Large intestine (tissue), 3 donors: Measurements from ENCODE around the gene CAMK2N1. TPM values are rescaled to one million over a fixed set of nuclear protein-coding genes. Genes with fewer than 3 reads are reported as not detected.

Experiments
- DNase-seq, 2 donors: peaks; one replicate each; pipeline versions ENCODE4 v3.0.0 to v3.0.0-alpha.2; 2013
- H3K27ac ChIP-seq: one replicate; pipeline ENCODE4 v1.5.1; 2013; ENCODE audit warnings: low read length
- H3K27me3 ChIP-seq: 2 replicates; pipeline ENCODE4 v1.6.1; 2013; ENCODE audit warnings: low read length; ENCODE audit not compliant: control insufficient read depth, insufficient read depth
- H3K36me3 ChIP-seq: 2 replicates; pipeline ENCODE4 v1.6.1; 2013; ENCODE audit warnings: low read length; ENCODE audit not compliant: control insufficient read depth, insufficient read depth
- H3K4me1 ChIP-seq: one replicate; pipeline ENCODE4 v1.6.1; 2013; ENCODE audit warnings: low read length; ENCODE audit not compliant: control insufficient read depth, insufficient read depth
- H3K4me3 ChIP-seq: one replicate; pipeline ENCODE4 v1.5.1; 2013; ENCODE audit warnings: low read length
- H3K9me3 ChIP-seq: one replicate; pipeline ENCODE4 v1.6.1; 2013; ENCODE audit warnings: mild to moderate bottlenecking, low read depth, low read length, moderate library complexity; ENCODE audit not compliant: control insufficient read depth
- WGBS: methylation state at CpG from one replicate; pipeline ENCODE4 v1.1.5; 2013; ENCODE audit warnings: low lambda C conversion rate; ENCODE audit not compliant: insufficient coverage; 5-methylcytosine and 5-hydroxymethylcytosine counted together
- polyA plus RNA-seq: library from polyadenylated mRNA; unstranded; fragments of 120-200 nt; gene quantifications from one replicate; pipeline ENCODE4 v1.2.1, GENCODE V29; 2013

CAMK2N1 gene
- polyA plus RNA-seq, 1 donor: 194 TPM

DNA sequence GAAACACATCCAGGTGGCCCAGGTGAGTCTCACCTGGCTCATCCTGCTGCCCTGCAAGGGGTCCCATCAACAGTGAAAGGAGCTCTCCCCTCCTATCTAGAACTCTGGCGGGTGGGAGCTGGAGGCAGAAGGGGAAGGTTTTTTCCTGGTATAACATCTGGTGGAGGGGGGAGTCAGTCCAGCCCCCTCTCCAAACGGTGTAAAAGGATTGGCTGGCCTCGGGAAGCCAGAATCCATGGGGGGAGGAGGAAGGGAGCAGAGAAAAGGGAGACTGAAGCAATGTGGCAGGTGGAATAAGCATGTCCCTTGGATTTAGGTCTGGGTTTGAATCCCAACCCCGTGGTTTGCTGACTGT lies 1.2 kb upstream of the CAMK2N1 start:
- no CpG with 5 or more reads among the region's 4 CpGs for WGBS
- H3K4me1 ChIP-seq: peaks cover 25% of the 10 kb centered on the region

DNA sequence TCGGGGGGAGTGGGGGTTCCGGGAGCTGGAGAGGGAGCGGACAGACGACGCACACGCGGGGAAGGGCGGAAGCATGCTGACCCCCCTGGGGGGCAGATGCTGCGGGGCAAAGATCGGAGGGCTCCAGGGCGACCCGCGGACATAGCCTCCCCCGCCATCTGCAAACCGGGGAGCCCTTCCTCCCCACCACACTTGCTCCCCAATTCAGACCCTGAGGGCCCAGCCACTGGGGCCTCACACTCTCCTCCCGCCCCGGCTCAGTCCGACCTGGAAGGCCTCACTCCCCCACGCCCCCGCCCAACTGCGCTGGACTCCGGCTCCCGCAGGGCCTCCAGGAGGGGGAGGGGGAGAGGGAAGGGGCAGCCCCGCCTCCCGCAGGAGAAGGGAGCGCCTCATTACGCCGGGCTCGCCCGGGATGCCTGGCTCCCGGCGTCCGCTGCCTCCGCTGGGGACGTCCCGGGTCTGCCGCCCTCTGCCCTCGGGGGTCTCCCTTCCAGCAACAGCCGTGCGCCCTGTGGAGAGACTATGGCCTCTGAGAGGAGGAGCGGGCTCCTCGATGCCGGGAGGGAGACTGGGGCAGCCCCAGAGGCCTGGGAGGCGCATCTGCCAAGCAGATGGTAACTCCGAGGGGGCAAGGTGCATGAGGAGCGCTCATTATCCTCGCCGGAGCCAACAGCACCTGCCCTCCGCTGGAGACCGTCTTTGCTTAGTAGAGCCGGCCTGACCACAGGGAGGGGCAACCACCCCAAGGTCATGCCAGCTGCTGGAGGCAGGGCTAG lies 636 bp upstream of the CAMK2N1 start:
- Histone ChIP-seq H3K36me3 (peaks cover 2% of the 10 kb centered on the region), H3K27me3 (no peaks in the 10 kb centered on the region), H3K9me3 (no peaks in the 10 kb centered on the region), H3K4me3 (peak overlapping the region; percentile 68), H3K27ac (peak overlapping the region; percentile 98), H3K4me1 (peaks cover 31% of the 10 kb centered on the region)
- DNase-seq: peak; percentile 92 to 98
- WGBS: no CpG with 5 or more reads among the region's 51 CpGs

More for the DNA sequence above, 1.2 kb upstream of the CAMK2N1 start:
- Histone ChIP-seq H3K27ac (peak overlapping the region; percentile 98), H3K4me3 (peak overlapping the region; percentile 68), H3K36me3 (peaks cover 2% of the 10 kb centered on the region), H3K27me3 (no peaks in the 10 kb centered on the region), H3K9me3 (no peaks in the 10 kb centered on the region)
- no peak for DNase-seq

DNA sequence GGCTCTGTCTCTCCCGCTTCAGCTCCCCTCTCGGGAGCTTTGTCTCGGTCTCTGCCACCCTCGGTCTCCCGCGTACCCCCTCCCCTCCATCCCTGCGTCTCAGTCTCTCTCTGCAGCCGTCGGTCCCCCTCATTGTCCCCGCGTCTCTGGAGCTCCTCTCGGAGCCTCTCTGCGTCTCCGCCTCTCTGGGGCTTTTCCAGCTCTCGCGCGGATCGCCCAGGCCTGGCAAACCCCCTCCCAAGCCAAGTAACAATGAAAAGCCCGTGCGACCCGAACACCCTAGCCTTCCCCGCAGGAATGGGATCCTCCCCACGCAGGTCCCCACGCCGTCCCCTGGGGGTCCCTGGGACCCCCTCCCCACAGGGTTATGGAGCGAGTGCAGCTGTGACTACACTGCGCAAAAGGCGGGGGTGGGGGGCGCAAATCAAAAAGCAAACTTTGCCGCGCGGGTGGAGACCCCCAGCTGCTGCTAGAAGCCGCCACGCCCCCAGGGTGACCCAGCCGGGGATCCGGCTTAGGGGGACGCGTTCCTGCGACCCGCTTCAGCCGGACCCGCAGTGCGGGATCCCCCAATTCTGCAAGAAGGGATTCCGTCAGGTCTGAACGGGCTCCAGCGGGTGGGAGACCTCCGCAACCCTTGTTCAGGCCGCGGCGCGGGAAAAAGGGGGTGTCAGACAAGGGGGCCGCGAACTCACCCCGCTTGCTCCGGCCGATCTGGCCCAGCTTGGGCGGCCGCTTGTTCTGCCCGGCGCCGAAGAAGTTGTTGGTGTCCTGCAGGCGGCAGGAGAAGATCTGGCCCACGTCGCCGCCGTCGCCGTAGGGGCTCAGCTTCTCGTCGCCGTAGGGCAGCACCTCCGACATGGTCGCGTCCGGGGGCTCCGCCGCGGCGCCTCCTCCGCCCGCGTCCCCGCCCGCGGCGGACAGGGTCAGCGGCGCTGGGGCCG lies 1.2 kb downstream of the CAMK2N1 start:
- peak overlapping the region; percentile 87 for H3K27ac ChIP-seq
- H3K36me3 ChIP-seq: peaks cover 2% of the 10 kb centered on the region
- WGBS: no CpG with 5 or more reads among the region's 89 CpGs
- H3K4me1 ChIP-seq: peaks cover 47% of the 10 kb centered on the region
- DNase-seq: peak in 1 of 2 donors; percentile 52
- H3K27me3 ChIP-seq: no peaks in the 10 kb centered on the region
- peak overlapping the region; percentile 96 for H3K4me3 ChIP-seq
- H3K9me3 ChIP-seq: no peaks in the 10 kb centered on the region

DNA sequence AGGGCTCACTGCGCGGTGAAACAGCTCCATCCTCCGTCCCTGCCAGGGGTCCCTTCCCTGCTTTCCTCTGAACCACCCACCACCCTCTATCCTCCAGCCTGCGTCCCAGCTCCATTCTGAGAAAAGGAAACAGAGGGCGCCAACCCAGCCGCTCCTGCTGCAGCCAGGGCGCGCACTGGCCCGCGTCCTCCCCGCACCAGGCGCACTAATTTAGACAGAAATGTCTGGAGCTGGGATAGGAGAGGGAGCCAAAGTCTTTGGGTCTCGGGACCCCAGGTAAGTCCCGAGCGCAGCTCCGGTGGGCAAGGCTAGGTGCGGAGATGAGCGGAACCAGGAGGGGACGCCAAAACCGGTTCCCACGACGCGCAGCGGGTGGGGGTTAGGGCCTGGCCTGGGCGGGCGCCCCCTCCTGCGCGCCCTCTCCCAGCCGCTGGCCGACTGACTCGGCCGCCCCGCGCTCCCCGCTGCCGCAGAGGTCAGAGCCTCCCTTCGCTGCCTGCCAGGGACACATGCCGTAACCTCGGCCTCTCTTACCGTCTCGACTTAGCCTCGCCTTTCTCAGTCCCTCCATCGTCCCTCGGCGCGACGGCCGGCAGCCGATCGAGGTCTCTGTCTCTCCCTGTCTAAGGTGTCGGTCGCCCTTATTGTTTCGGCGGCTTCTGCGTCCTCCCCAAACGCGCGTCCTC lies 2.0 kb downstream of the CAMK2N1 start:
- H3K27me3 ChIP-seq: no peaks in the 10 kb centered on the region
- peaks cover 2% of the 10 kb centered on the region for H3K36me3 ChIP-seq
- H3K4me3 ChIP-seq: peak overlapping the region; percentile 96
- DNase-seq: peak in 1 of 2 donors; percentile 61
- no CpG with 5 or more reads among the region's 58 CpGs for WGBS
- no peaks in the 10 kb centered on the region for H3K9me3 ChIP-seq
- H3K4me1 ChIP-seq: peaks cover 55% of the 10 kb centered on the region
- peak overlapping the region; percentile 87 for H3K27ac ChIP-seq

DNA sequence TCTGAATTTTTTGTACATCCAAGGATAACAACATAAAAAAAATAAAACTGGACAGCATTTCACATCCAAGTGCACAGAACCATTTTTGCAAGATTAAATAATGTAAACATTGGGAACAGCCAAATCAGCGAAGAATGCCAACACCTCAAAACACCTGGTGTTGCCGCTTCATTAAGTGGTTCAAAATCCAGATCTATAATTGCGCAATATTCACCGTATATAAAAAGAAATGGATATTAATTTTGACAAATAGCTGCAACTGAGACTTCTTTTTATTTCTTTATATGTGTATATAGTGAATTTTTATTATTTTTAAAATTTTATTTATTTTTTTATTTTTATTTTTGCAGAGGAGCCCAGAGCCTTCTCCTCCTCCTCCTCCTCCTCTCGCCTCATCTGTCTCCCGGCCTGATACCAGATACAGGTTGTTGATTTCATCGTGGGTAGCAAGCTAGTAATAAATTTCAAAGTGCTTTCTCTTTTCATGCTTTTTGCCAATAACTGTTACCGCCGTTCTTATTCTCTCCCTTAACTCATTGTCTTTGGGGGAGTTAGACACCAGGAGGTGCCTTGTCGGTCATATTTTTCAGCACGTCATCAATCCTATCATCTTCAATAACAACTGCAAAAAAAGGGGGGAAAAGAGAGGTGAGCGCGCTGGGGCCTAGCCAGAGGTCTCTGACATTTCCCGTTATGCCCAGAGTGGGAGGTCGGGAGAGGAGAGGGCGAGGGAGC lies 2.7 kb downstream of the CAMK2N1 start:
- H3K27ac ChIP-seq: peak overlapping the region; percentile 95
- peak in 1 of 2 donors; percentile 61 for DNase-seq
- WGBS: 28% methylated on average over 8 of the region's 16 CpGs
- no peaks in the 10 kb centered on the region for H3K27me3 ChIP-seq
- H3K4me1 ChIP-seq: peaks cover 59% of the 10 kb centered on the region
- H3K9me3 ChIP-seq: no peaks in the 10 kb centered on the region
- H3K4me3 ChIP-seq: peak overlapping the region; percentile 96
- H3K36me3 ChIP-seq: peaks cover 2% of the 10 kb centered on the region

DNA sequence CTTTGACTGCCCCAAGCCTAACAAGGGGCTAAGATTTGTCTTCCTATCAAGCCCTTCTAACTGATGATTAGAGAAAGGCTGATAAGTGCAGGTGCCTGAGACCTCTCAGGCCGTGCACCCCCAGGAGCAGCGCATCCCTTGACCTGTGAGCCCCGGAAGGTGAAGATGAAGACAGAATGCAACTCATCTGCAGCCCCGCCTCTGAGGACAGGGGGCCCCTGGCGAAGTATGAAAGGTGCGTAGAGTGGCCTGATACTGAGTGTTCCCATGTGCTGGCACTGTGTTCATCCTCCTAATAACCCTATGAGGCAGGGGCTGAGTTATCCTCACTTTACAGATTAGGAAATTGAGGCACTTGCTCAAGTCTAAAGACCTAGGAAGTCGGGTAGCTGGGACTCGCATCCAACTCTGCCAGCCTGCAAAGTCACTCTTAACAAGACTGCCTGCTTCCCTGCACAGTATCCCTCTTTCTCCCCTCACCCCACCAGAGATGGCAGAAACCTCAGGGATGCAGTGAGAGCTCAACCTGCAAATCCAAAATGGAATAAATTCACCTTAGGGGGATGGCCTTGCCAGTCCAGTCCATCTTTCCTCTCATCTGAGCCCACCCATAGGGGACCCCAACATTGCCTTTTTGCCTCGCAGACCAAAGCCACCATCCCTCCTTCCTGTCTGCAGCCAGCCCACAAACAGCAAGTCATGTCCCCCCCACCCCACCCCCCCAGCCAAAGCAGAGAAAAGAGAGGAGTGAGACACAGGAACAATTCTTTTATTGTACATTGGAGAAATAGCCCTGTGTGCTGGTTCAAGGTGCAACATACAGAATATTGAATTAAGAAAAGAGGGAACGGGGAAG lies 4.1 kb downstream of the CAMK2N1 start:
- 11% methylated on average over 1 of the region's 10 CpGs for WGBS
- peak overlapping the region; percentile 95 for H3K27ac ChIP-seq

DNA sequence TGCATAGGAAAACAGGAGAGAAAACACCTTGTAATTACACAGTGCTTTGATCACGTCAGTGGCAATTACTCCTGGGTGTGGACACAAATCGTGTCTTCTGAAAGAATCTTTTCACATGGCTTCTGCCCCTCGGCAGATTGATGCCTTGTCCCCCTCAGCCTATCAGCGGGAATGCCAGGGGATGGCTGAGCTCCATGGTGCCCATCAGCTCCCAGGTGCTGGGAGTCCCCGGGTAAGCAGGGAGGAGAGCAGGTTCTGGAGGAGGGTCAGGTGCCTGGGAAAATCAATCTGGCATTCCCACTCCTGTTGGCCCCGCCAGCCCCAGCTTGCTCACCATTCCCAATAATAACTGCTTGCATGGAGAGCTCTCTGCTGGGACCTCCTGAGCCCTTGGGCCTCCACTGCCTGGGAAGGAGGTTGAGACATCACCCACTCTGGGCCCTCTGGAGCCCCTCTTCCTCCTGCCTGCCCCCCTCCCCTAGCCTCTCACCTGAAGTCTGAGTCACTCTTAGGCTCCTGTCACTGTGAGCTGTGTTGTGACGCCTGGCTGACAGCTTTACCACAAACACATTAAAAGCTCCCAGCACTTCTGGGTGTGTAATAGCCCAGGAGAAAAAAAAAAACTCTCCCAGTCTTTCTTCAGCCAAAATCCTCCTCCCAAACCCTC lies 4.9 kb downstream of the CAMK2N1 start:
- Histone ChIP-seq H3K27me3 (no peaks in the 10 kb centered on the region), H3K4me1 (peaks cover 68% of the 10 kb centered on the region), H3K27ac (peak overlapping the region; percentile 95), H3K9me3 (no peaks in the 10 kb centered on the region), H3K36me3 (peaks cover 2% of the 10 kb centered on the region), H3K4me3 (no peak overlapping the region)
- 20% methylated on average over 1 of the region's 7 CpGs for WGBS
- peak; percentile 53 to 81 for DNase-seq

More for the DNA sequence above, 4.1 kb downstream of the CAMK2N1 start:
- peak in 1 of 2 donors; percentile 54 for DNase-seq
- Histone ChIP-seq H3K4me1 (peaks cover 60% of the 10 kb centered on the region), H3K27me3 (no peaks in the 10 kb centered on the region), H3K36me3 (peaks cover 2% of the 10 kb centered on the region), H3K4me3 (no peak overlapping the region), H3K9me3 (no peaks in the 10 kb centered on the region)

DNA sequence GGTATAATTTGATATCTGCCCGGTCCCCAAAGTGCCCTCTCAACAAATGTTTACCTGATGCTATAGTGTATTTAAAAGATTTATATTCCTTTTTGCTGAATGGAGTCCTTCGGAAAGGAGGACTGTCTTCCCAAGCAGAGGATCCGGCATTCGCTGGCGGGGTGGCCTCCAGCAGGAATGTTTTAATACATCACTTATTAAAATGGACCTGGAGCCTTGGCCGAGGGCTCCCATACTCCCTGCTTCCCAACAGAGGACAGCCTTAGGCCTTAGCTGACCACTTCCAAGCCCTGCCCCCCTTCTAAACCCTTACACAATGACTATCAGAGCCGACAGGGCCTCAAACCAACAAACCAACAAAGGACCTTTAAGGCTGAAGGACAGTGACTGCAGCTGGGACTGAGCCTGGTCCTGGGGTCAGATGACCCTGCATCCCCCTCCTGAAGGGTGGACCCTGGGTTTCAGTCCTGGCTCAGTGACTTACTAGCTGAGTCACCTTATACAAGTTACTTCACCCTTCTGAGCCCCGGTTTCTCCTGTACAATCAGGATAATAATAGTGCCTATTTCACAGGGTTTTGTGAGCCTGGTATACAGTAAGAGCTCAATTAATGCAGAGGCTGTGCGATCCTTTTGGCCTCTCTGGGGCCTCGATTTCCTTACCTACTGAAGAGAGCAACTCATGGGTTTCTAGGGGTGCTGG lies 5.6 kb downstream of the CAMK2N1 start:
- DNase-seq: peak; percentile 82 to 92
- no CpG with 5 or more reads among the region's 10 CpGs for WGBS
- H3K36me3 ChIP-seq: peaks cover 2% of the 10 kb centered on the region
- no peaks in the 10 kb centered on the region for H3K27me3 ChIP-seq
- H3K9me3 ChIP-seq: no peaks in the 10 kb centered on the region
- peak overlapping the region; percentile 44 for H3K4me3 ChIP-seq
- peak overlapping the region; percentile 95 for H3K27ac ChIP-seq
- peaks cover 75% of the 10 kb centered on the region for H3K4me1 ChIP-seq
